Left ventricle myocardium superior (tissue), 1 donor: ENCODE data around the gene ST6GALNAC3. TPM values are rescaled to one million over a fixed set of nuclear protein-coding genes. Genes with fewer than 3 reads are reported as not detected.

Source experiments
- ATAC-seq: fragments of 200-7000 bp; cut with Tn5 transposase; one replicate; pipeline ENCODE4 v1.9.1; 2020; ENCODE audit warnings: mild to moderate bottlenecking, moderate library complexity
- DNase-seq: peaks from one replicate; pipeline ENCODE4 v3.0.0-alpha.2; 2020
- intact Hi-C: fragments of 100-400 bp; cut with micrococcal nuclease; formaldehyde crosslinking; loops from one replicate; pipeline ENCODE4 v1.11.0; 2022
- total RNA-seq: library from RNA; stranded (reverse); fragmentation: NEBNext Ultra II Directional; extraction: Animal tissue kit (Norgen Biotek cat#: 25700); gene quantifications from one replicate; pipeline ENCODE4 v1.2.1, GENCODE V29; 2021
- donor health status: DM: no; HTN: yes; CAD: no; lungs with severe emphysema.

Gene ST6GALNAC3
- total RNA-seq, 1 donor from 2014 or later = 5.9 TPM

GRCh38 chr1:76259270-76259669 is 184.7 kb downstream of the ST6GALNAC3 start:
- ATAC-seq (no peak), DNase-seq (no peak)
- intact Hi-C loops = no loop called here

GRCh38 chr1:76260279-76260678 is 185.7 kb downstream of the ST6GALNAC3 start:
- ATAC-seq (no peak), DNase-seq (no peak)
- intact Hi-C loops = no loop called here

DNA sequence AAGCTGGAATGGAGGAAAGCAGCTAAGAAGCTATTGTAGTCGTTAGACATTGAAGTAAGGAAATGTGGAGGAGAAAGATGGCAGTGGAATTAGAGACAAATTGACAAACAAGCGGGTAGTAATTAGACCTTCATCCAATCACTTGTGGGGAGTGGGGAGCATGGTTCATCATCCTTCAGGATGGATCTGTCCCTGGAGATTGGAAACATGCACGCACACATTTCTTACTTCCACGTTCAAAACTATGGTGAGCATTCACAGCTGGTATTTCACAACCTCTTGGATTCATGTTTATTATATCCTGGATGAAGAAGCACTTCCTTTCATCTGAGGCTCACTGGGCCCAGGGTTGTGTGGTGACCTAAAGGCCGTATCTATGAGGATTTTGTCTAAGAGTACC is 188.1 kb downstream of the ST6GALNAC3 start:
- ATAC-seq (no peak), DNase-seq (no peak)
- intact Hi-C loops = no loop called here

- no peak for DNase-seq
- intact Hi-C loops = no loop called here
- no peak for ATAC-seq
Measured at GRCh38 chr1:76264642-76265041, 190.1 kb downstream of the ST6GALNAC3 start.

DNA sequence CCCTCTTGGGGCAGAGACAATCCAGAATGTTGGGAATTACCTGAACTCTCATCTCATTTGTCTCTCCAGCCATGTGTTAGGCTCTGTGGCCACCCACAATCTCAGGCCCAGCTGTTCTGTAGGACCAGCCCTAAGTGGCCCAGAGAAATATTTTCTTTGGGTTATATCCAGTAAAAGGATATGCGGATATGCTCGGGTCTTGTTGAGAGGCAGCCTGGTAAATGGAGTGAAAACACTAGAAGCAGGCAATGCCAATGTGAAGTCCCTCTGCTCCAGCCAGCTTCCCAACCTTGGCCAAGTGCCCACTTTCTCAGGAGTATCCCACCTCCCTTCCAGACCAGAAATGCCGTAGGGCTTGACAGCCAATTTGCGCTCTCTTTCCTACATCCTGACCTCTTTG is 192.2 kb downstream of the ST6GALNAC3 start:
- intact Hi-C loops = no loop called here
- peak; percentile 40 for ATAC-seq
- no peak for DNase-seq

DNA sequence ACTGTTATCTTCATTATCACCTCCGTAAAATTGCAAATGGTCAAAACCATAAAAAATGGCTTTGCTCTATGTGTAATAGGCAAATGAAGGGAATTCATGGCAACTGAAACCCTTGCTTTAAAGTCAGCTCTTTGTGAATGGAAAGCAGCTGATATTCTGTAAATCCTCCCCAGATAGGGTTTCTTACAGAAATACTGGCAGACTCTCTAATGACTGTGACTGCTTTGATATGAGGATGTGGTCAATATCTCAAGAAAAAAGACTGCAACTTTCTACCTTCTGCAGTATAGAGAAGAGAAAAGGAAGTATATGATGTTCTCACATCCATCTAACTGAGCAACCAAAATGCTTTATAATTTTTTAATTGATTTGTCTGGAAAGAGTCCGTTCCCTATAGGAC is 193.1 kb downstream of the ST6GALNAC3 start:
- ATAC-seq = no peak
- intact Hi-C loops = no loop called here
- no peak for DNase-seq

GRCh38 chr1:76268341-76268740 is 193.8 kb downstream of the ST6GALNAC3 start:
- no peak for DNase-seq
- intact Hi-C loops = no loop called here
- no peak for ATAC-seq

DNA sequence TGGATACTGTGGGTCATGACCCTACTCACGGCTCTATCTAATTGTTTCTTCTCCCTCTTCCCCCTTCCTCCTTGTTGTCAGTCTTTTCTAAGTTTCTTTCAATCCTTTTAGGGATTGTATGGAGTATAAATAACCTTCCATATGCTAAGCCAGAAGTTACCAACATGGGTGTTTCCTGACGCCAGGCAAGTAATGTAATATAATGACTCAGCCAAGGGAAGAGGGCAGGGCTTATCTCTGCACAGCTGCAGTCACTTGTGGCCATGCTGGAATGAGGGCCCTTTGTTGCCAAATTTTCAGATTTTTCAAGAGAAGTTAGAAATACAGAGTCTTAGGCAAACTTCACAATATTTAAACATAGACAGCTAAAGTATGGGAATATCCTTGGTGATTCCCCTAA is 194.6 kb downstream of the ST6GALNAC3 start:
- ATAC-seq (peak; percentile 66), DNase-seq (no peak)
- intact Hi-C loops = no loop called here

GRCh38 chr1:76274302-76274701 is 199.8 kb downstream of the ST6GALNAC3 start:
- ATAC-seq = no peak
- intact Hi-C loops = no loop called here

GRCh38 chr1:76274718-76275117 is 200.2 kb downstream of the ST6GALNAC3 start:
- DNase-seq (no peak), ATAC-seq (no peak)
- intact Hi-C loops = no loop called here

More at GRCh38 chr1:76274302-76274701, 199.8 kb downstream of the ST6GALNAC3 start:
- no peak for DNase-seq

GRCh38 chr1:76278711-76279100 is 204.2 kb downstream of the ST6GALNAC3 start:
- no peak for DNase-seq
- intact Hi-C loops = no loop called here
- no peak for ATAC-seq

DNA sequence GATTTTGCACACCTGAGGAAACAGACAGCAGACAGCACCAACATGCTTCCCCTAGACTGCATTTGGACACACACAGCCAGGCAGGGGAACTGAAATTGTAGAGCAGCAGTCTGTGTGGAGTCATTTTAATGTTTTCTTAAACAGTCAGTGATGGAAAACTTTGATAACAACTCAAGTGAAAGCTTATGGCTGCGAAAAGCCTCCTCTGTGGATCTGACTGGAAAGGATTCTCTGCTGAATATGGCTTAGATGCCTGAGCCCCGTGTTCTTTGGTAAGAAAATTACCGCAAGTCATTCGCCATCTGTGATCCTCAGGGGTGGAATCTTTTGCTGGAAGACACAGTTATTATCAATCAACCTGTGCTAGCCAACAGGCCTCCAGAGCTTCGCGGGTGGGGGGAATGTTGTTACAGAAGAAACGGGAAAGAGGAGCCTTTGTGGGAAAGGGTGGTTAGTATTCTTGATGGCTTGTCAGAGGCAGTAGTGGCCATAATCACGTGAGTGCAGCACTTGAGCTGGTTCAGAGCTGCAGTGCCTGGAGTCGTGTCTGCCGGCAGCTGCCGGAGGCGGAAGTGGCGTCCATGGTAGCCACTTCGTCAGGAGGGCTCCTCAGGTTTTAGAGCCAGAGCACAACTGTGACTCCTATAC is 204.7 kb downstream of the ST6GALNAC3 start:
- ATAC-seq (no peak), DNase-seq (no peak)
- intact Hi-C loops = no loop called here

DNA sequence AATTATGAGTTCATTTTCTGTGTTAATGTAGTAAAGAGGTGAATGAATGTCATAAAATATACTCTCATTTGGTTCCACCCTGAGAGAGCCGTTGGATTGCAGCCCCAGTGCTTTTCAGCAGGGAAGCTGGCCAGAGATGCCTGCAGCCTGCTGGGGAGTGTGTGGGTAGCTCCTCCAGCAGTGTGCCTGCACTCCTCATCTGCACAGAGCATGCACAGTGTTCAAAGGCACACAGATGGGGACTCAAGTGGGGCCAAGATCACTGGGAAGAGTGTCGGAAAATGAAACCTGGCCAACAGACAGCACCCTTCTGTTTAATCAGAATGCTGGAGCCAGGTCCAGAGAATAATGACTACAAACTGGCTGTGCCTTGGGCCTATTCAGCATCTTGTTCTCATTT is 206.8 kb downstream of the ST6GALNAC3 start:
- no peak for DNase-seq

GRCh38 chr1:76284842-76285241 is 210.3 kb downstream of the ST6GALNAC3 start:
- ATAC-seq (no peak), DNase-seq (no peak)

More for the DNA sequence above, 206.8 kb downstream of the ST6GALNAC3 start:
- peak; percentile 38 for ATAC-seq
- intact Hi-C loops = no loop called here

GRCh38 chr1:76285578-76286135 is 211.1 kb downstream of the ST6GALNAC3 start:
- intact Hi-C loops = no loop called here
- ATAC-seq (no peak), DNase-seq (no peak)

More at GRCh38 chr1:76284842-76285241, 210.3 kb downstream of the ST6GALNAC3 start:
- intact Hi-C loops = no loop called here

DNA sequence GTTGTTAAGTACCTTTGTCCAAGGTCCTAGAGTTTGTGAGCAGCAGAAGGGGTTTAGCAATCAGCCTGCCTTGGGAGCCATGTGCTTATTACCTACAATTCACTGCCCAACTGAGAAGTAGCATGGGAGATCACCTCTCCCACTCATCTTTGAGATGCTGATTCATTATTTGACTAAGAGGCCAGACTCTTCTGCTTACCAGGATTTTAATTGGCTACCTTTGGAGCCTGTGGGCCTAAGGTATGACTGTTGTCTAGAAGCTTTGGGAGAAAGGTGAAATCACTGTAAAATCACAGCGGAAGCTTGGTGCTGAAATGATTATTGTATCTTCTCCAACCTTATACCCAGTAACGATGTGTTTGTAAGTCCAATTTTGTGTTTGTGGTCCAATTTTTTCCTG is 213.4 kb downstream of the ST6GALNAC3 start:
- ATAC-seq = no peak
- DNase-seq = no peak
- intact Hi-C loops = no loop called here

DNA sequence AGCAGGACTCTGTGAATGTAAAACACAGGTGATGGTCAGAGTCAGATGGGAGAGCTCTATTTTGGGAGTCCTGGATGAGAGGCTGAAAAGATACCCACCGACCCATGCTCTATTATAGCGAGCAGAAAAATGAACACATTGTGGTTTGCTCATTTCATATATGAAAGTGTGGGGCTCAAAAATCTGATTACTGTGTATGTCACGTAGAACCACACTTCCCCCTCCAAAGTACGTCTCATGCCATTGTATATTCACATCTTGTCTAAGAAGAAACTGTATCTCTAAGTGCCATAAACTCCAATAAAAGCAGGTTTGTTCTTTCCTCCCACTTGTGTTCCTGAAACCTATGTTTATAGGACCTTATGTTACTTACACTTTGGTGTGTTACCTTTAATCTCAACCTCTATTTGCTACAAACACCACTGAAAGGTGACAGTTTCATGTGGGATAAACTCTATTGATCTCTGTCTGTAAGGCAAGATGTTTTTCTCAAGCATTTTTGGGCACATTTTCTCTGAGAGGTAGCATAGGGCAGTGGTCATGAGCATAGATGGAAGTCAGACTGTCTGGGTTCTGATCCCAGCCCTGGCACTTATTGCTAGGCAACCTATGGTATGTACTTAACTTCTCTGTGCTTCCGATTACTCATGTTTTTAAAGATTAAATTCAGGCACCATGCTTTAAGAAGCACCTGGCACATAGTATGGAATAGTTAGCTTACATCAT is 214.4 kb downstream of the ST6GALNAC3 start:
- ATAC-seq = no peak
- intact Hi-C loops = no loop called here
- DNase-seq = no peak

GRCh38 chr1:76289692-76290091 is 215.1 kb downstream of the ST6GALNAC3 start:
- intact Hi-C loops = no loop called here
- DNase-seq (no peak), ATAC-seq (no peak)

- DNase-seq (no peak), ATAC-seq (no peak)
- intact Hi-C loops = no loop called here
Measured at GRCh38 chr1:76290271-76290670, 215.7 kb downstream of the ST6GALNAC3 start.

DNA sequence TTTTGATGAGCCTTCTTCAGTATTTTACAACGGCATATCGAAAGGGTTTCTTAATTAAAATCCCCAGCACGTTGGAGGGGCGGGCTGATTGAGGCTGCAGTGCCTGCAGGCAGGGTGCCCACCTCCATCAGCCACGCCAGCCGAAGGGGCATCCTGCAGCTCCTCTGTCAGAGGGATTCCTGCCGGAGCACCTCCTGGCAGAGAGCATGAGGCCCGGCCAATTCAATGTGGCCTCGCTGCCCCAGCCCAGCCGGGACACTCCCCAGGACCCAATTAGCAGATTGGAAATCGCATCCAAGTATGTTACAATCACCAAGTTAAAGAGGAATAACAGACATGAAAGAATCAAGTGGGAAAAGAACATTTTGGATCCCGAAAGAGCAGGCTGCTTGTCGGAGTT is 216.6 kb downstream of the ST6GALNAC3 start:
- intact Hi-C loops = no loop called here
- DNase-seq (no peak), ATAC-seq (no peak)

- no peak for ATAC-seq
- intact Hi-C loops = no loop called here
Measured at GRCh38 chr1:76291737-76292136, 217.2 kb downstream of the ST6GALNAC3 start.

More at GRCh38 chr1:76291737-76292136, 217.2 kb downstream of the ST6GALNAC3 start:
- DNase-seq = no peak
